Smooth muscle cell (in vitro differentiated cells): ENCODE results near the gene TIAM1. TPM values are rescaled to one million over a fixed set of nuclear protein-coding genes. Genes with fewer than 3 reads are reported as not detected.

Experiments
- DNase-seq: peaks from one replicate; lab custom pipeline; 2025; ENCODE audit not compliant: unreplicated experiment; lab: John Stamatoyannopoulos, UW
- H2AFZ ChIP-seq: fragments of 200-600 bp; sonication (generic); 2 replicates; pipeline ENCODE4 v1.6.0; 2016; ENCODE audit warnings: antibody characterized with exemption, low read depth, mild to moderate bottlenecking
- H3F3A ChIP-seq: fragments of 200-600 bp; sonication (generic); 2 replicates; pipeline ENCODE4 v1.6.0; 2017; ENCODE audit warnings: antibody characterized with exemption, low read depth
- H3K27ac ChIP-seq: fragments of 200-600 bp; sonication (generic); 2 replicates; pipeline ENCODE4 v1.5.1; 2016; ENCODE audit warnings: low read depth, mild to moderate bottlenecking
- H3K27me3 ChIP-seq: fragments of 200-600 bp; sonication (generic); 2 replicates; pipeline ENCODE4 v1.6.1; 2016; ENCODE audit warnings: low read depth, mild to moderate bottlenecking
- H3K36me3 ChIP-seq: fragments of 200-600 bp; sonication (generic); 2 replicates; pipeline ENCODE4 v1.5.1; 2016; ENCODE audit warnings: low read depth
- H3K4me1 ChIP-seq: fragments of 200-600 bp; sonication (generic); 2 replicates; pipeline ENCODE4 v1.5.1; 2016; ENCODE audit warnings: low read depth
- H3K4me2 ChIP-seq: fragments of 200-600 bp; sonication (generic); 2 replicates; pipeline ENCODE4 v1.6.0; 2016; ENCODE audit warnings: mild to moderate bottlenecking
- H3K4me3 ChIP-seq: fragments of 200-600 bp; sonication (generic); 2 replicates; pipeline ENCODE4 v1.5.1; 2016; ENCODE audit warnings: mild to moderate bottlenecking
- H3K79me2 ChIP-seq: fragments of 200-600 bp; sonication (generic); 2 replicates; pipeline ENCODE4 v1.6.0; 2016; ENCODE audit warnings: low read depth, mild to moderate bottlenecking
- H3K9ac ChIP-seq: fragments of 200-600 bp; sonication (generic); 2 replicates; pipeline ENCODE4 v1.6.0; 2016; ENCODE audit warnings: low read depth
- H3K9me3 ChIP-seq: fragments of 200-600 bp; sonication (generic); replicated peaks from 2 replicates; pipeline ENCODE4 v1.5.1; 2016; ENCODE audit warnings: low read depth
- H4K20me1 ChIP-seq: fragments of 200-600 bp; sonication (generic); 2 replicates; pipeline ENCODE4 v1.6.0; 2016; ENCODE audit warnings: low read depth
- WGBS: methylation state at CpG from one replicate; pipeline ENCODE4 v1.1.7; 2016; ENCODE audit warnings: low lambda C conversion rate; 5-methylcytosine and 5-hydroxymethylcytosine counted together
- polyA plus RNA-seq: library from polyadenylated mRNA; unstranded; fragments of >200 nt; fragmentation: Nextera tagmentation; extraction: Ambion mirVana; gene quantifications from 2 replicates; pipeline ENCODE4 v1.2.1, GENCODE V29; 2016
- total RNA-seq: library from RNA; depleted of rRNA; stranded (reverse); fragments of >200 nt; gene quantifications from 2 replicates; pipeline ENCODE4 v1.2.3, GENCODE V29; 2014
- TF ChIP-seq, protein P1 (sequence below): fragments of 200-600 bp; sonication (generic); IDR thresholded peaks from 2 replicates; pipeline ENCODE4 v1.5.1; 2017; ENCODE audit warnings: borderline replicate concordance, mild to moderate bottlenecking, antibody characterized with exemption; ENCODE audit not compliant: insufficient read depth, poor library complexity, severe bottlenecking

Gene TIAM1
- total and polyA plus RNA-seq, 2 experiments from 2014 or later = 3.2 to 12.9 TPM

GRCh38 chr21:31317688-31318087 is 26.4 kb downstream of the TIAM1 start:
- no peak overlapping the region for H3K4me3 ChIP-seq
- no peak overlapping the region for H3K9ac ChIP-seq
- no peak overlapping the region for H3K27ac ChIP-seq
- peaks cover 2% of the 10 kb centered on the region for H4K20me1 ChIP-seq
- H3K4me1 ChIP-seq = no peaks in the 10 kb centered on the region
- no peaks in the 10 kb centered on the region for H3K9me3 ChIP-seq
- no peaks in the 10 kb centered on the region for H3K27me3 ChIP-seq
- TF ChIP-seq, protein P1, sequence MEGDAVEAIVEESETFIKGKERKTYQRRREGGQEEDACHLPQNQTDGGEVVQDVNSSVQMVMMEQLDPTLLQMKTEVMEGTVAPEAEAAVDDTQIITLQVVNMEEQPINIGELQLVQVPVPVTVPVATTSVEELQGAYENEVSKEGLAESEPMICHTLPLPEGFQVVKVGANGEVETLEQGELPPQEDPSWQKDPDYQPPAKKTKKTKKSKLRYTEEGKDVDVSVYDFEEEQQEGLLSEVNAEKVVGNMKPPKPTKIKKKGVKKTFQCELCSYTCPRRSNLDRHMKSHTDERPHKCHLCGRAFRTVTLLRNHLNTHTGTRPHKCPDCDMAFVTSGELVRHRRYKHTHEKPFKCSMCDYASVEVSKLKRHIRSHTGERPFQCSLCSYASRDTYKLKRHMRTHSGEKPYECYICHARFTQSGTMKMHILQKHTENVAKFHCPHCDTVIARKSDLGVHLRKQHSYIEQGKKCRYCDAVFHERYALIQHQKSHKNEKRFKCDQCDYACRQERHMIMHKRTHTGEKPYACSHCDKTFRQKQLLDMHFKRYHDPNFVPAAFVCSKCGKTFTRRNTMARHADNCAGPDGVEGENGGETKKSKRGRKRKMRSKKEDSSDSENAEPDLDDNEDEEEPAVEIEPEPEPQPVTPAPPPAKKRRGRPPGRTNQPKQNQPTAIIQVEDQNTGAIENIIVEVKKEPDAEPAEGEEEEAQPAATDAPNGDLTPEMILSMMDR = no peak
- DNase-seq = no peak
- no peak overlapping the region for H3K4me2 ChIP-seq
- H2AFZ ChIP-seq = no peak overlapping the region
- H3K79me2 ChIP-seq = no peaks in the 10 kb centered on the region
- 100% methylated on average over 1 of the region's 1 CpG for WGBS
- H3K36me3 ChIP-seq = no peaks in the 10 kb centered on the region
- H3F3A ChIP-seq = no peaks in the 10 kb centered on the region

- Histone ChIP-seq H3K27me3 (no peaks in the 10 kb centered on the region), H2AFZ (no peak overlapping the region), H3K79me2 (no peaks in the 10 kb centered on the region), H3K9ac (no peak overlapping the region), H3K27ac (no peak overlapping the region), H3K4me3 (no peak overlapping the region), H3K4me1 (no peaks in the 10 kb centered on the region), H4K20me1 (peaks cover 2% of the 10 kb centered on the region), H3K36me3 (no peaks in the 10 kb centered on the region), H3K9me3 (no peaks in the 10 kb centered on the region), H3F3A (no peaks in the 10 kb centered on the region), H3K4me2 (no peak overlapping the region)
- 74% methylated on average over 9 of the region's 9 CpGs for WGBS
- TF ChIP-seq, protein P1 = no peak
- no peak for DNase-seq
Observed at GRCh38 chr21:31316488-31317169, 27.4 kb downstream of the TIAM1 start.

GRCh38 chr21:31316072-31316471 is 28.0 kb downstream of the TIAM1 start:
- DNase-seq = no peak
- TF ChIP-seq, protein P1 = no peak
- Histone ChIP-seq H3K9me3 (no peaks in the 10 kb centered on the region), H3K27ac (no peak overlapping the region), H3F3A (no peaks in the 10 kb centered on the region), H3K9ac (no peak overlapping the region), H3K4me1 (no peaks in the 10 kb centered on the region), H3K36me3 (no peaks in the 10 kb centered on the region), H2AFZ (no peak overlapping the region), H3K79me2 (no peaks in the 10 kb centered on the region), H4K20me1 (peaks cover 2% of the 10 kb centered on the region), H3K4me2 (no peak overlapping the region), H3K27me3 (no peaks in the 10 kb centered on the region), H3K4me3 (no peak overlapping the region)
- 93% methylated on average over 3 of the region's 3 CpGs for WGBS

DNA sequence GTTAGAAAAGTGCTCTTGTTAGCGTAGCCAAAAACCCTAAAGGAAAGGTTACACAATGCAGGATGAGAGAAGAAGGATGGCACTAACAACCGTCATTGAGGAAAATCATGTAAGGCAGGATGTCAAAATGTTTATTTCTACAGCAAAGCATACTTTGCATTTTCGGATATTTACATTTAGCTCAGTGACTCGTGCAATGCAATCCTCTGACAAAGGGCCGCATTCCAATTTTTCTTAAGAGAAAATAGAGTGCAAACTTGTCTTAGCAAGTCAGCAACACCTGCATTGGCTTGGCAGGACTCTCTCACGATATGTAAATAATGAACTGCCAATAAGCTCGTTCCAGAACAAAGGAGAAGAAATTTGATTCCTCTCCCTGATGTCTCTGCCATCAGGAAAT is 33.3 kb downstream of the TIAM1 start:
- Histone ChIP-seq H4K20me1 (no peaks in the 10 kb centered on the region), H3K36me3 (no peaks in the 10 kb centered on the region), H3K4me2 (no peak overlapping the region), H3K9me3 (no peaks in the 10 kb centered on the region), H3K27ac (no peak overlapping the region), H3K4me1 (no peaks in the 10 kb centered on the region), H3F3A (no peaks in the 10 kb centered on the region), H3K79me2 (no peaks in the 10 kb centered on the region), H3K27me3 (no peaks in the 10 kb centered on the region), H2AFZ (no peak overlapping the region), H3K4me3 (no peak overlapping the region), H3K9ac (no peak overlapping the region)
- TF ChIP-seq, protein P1 = no peak
- WGBS = 67% methylated on average over 7 of the region's 7 CpGs
- no peak for DNase-seq
